Measurements from ENCODE around the gene MTF2.
"Not testable (repeated sequence)": the region's sequence is repeated elsewhere in the genome, so short reads cannot be mapped to it uniquely, and the experiment has no call there.

MTF2 gene

DNA sequence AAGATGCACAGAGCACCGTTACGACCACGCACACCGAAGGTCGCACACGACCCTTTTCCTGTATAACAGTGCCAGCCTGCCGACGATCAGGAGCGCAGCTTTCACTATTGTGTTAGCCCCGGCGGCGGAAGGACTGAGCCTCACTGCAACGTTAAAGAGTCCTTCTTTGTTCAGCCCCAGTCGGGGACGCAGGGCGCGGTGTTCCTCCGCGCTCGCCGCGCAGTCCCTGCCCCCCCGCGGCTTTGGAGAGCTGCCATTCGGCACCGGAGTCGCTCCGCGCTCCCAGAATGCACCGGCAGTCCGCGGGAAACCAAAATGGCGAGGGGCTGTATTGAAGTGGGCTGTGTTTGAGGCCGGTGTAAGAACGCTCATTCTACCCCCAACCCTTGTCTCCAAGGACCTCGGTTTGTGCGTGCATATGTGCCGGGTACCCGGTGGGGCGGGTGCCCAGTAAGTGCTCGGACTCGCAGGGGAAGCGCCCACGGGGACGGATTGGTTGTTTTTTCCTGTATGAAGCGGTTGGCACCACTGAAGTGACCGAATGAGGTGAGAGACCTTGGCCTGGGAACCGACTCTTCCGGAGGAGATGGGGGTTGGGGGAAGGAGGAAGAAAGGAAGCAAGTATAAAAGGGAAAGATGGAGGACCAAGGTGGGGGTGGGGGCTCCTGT lies at the start of gene MTF2:
Gene MTF2, plus strand, starts transcription at position 298 of the 669 bp plus-strand sequence. Its CDS starts 244 bp downstream, at position 542.
- in situ Hi-C loops (cut with MboI; ENCODE audit: low sequenced_read_pairs): no loop called here

DNA sequence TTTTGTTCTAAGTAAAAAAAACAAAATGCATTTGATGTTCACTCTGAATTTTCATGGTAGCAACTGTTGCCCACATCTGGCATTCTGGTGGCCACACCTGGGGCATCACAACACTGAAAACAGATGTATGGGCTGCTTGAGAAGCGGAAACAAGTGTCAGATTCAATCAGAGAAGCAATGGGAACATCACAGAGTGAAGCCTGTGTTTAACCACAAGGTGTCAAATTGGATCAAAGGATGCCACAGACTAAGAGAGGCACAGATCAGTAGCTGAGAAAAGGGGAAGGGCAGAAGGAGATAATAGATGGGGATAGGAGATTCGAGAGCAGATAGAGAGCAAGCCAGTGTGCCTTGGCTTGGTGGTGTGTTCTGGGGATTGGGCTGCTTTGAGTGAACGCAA lies 49.8 kb upstream of the MTF2 start:
- in situ Hi-C loops (cut with MboI; ENCODE audit: low sequenced_read_pairs): no loop called here

DNA sequence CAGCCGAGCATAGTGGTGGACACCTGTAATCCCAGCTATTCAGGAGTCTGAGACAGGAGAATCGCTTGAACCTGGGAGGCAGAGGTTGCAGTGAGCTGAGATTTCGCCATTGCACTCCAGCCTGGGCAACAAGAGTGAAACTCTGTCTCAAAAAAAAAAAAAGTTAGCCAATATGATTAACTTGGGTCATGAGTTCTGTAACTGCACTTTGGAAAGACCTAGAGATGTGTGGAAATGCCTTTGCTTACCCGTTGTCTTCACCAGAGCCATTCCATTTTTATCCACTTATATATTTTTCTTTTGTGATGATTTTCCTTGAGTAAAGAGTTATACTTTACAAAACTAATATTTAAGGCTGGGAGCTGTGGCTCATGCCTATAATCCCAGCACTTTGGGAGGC lies 48.9 kb upstream of the MTF2 start:
- in situ Hi-C loops (cut with MboI; ENCODE audit: low sequenced_read_pairs): not testable (repeated sequence)

DNA sequence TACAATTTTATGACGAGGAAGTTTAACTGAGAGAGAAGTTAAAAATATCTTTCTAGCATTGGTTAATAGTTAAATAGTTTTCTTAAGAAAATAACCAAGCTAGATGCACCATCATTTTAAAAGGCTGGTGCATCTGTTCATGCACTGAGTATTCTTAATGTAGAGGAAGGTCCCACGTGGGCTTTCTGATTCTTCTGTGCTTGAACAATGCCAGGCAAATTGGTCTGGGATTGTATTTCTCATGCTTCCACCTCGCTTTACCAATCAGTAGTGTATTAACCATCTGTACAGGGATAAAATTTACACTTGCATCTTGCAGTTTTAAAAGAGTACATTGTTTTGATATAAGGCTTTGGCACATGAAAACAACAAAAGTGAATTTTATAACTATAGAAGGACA lies 47.4 kb upstream of the MTF2 start:
- in situ Hi-C loops (cut with MboI; ENCODE audit: low sequenced_read_pairs): no loop called here

DNA sequence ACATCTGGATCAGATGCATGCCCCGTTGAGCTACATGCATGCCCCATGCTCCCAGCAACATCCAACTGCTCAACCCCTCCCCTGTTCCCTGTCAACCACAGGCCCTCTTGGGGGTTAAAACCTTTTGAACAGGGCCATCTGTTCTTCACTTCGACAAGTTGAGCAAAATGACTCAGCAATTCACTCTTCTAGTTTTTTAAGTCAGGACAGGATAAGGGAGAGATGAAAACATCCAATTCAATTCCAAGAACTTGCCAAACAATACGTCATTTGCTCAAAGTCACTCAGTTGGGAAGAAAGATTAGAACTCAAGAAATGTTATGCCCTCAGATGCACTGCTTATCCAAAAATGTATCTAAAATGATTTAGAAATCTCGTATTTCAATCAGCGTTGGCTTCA lies 46.1 kb upstream of the MTF2 start:
- in situ Hi-C loops (cut with MboI; ENCODE audit: low sequenced_read_pairs): no loop called here

DNA sequence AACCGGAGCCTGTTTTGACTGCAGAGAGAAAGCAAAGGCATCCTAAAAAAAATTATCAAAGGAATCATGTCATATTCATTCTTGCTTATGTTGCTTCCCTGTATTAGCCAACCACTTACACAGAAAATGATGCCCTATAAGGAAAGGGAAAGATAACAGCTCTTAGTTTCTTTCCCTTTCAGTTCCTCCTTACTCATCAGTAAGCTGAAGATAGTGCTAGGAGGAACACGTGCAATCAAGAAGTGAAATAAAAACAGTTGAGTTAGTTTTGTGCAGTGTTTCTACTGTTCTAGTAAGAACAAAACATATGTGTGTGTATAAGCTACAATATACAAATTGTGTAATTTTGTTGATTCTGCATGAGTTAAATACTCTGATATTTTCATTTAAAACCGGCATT lies 45.3 kb upstream of the MTF2 start:
- in situ Hi-C loops (cut with MboI; ENCODE audit: low sequenced_read_pairs): no loop called here

DNA sequence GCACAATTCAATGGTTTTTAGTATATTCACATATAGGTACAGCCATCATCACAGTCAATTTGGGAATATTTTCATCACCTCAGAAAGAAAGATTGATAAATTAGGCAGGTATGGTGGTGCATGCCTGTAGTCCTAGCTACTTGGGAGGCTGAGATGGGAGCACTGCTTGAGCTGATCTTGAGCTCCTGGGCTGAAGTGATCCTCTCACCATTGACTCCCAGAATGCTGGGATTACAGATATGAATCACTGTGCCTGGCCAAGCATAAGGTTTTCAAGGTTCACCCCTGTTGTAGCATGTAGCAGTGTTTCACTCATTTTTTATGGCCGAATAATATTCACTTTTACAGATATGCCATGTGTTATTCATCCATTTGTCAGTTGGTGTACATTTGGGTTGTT lies 44.7 kb upstream of the MTF2 start:
- in situ Hi-C loops (cut with MboI; ENCODE audit: low sequenced_read_pairs): no loop called here

DNA sequence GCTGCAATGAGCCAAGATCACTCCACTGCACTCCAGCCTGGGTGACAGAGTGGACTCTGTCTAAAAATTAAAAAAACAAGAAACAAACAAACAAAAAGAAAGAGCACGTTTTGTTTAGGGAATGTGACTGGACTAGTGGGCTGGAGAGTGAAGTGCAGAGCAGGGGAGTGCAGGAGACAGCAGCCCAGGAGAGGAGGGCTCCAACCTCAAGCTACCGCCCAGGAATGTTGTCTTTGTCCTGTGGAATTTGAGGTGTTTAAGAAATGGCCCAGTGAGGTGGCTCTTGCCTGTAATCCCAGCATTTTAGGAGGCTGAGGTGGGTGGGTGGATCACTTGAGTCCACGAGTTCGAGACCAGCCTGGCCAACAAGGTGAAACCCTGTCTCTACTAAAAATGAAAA lies 42.4 kb upstream of the MTF2 start:
- in situ Hi-C loops (cut with MboI; ENCODE audit: low sequenced_read_pairs): no loop called here

DNA sequence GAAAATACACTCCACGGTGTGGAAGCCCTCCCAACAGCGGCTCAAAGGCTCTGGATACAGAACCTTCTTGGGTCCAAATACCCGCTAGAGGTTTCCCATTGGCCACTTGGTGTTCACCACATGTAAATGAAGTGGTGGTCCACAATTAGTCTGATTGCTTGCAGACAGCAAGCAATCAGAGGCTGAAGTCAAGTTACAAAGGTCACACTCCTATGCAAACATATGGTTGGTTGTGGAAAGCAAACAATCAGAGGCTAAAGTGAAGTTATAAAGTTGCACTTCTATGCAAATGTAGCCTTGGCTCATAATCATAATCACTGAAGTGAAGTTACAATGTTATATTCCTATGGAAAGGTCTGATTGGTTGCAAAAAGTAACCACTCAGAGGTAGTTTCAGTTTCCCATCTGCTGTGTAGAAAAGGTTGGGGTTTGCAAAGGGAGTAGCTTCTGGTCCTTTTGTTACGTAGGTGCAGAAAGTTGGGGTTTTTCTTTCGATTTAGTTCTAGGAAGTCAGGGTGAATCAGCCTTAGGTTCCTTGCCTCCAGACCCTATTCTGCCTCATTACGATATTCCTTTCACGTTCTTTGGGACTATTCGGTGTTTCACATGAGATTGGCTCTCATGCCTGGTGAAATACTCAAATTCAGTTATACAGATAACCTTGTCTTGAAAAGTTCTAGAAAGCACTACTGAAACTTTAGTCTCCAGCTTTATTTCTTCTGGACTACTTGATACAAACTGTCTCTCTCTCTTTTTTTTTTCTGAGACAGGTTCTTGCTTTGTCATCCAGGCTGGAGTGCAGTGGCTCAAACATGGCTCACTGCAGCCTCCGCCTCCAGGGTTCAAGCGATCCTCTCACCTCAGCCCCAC lies 36.7 kb upstream of the MTF2 start:
- in situ Hi-C loops (cut with MboI; ENCODE audit: low sequenced_read_pairs): no loop called here

DNA sequence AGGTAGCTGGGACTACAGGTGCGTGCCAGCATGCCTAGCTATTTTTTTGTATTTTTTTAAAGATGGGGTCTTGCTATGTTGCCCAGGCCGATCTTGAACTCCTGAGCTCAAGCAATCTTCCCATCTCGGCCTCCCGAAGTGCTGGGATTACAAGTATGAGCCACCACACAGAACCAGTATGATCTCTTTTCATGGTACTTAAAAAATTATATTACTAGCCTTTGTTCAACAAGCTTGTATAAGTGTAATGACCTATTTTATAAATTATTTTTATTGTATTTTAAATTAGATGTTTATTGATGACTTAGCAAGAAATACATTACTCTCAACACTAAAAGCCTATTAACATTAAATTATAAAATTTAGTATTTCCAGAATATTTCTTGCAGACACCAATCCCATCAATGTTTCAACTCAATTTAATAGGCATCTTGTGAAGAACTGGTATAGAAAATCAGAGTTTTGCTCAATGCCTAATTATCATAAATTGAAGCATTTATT lies 36.0 kb upstream of the MTF2 start:
- in situ Hi-C loops (cut with MboI; ENCODE audit: low sequenced_read_pairs): no loop called here

DNA sequence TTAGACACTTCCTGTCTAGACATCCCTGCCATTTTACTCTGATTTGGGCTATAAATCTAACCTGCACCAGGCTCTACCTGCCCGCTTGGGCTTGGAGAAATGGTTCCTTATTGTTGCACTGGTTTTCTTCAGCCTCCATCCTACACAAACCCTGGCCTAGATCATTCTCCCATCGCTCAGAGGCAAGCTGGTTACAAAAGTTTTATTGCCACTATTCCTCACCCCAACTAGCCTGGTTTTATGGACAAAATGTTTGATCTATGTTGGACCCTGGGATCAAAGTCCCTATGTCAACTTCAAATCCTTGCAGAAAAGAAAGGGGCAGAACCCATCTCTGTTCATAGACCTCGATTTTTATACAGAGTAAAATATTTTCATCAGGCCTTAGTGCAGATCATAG lies 31.5 kb upstream of the MTF2 start:
- in situ Hi-C loops (cut with MboI; ENCODE audit: low sequenced_read_pairs): no loop called here

DNA sequence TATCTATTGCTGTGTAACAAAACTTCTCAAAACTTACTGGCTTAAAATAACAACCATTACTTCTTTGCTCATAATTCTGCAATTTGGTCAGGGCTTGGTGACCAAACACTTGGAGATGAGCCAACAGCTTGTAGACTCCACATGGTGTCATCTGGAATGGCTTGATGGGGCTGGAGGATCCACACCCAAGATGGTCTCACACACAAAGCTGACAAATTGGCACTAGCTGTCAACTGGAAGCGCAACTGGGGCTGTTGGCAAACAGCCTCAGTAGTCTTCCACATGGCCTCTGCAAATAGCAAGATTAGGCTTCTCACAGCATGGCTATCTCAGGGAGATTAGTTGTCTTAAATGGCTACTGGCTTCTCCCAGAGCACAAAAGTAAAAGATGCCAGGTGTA lies 27.1 kb upstream of the MTF2 start:
- in situ Hi-C loops (cut with MboI; ENCODE audit: low sequenced_read_pairs): no loop called here

DNA sequence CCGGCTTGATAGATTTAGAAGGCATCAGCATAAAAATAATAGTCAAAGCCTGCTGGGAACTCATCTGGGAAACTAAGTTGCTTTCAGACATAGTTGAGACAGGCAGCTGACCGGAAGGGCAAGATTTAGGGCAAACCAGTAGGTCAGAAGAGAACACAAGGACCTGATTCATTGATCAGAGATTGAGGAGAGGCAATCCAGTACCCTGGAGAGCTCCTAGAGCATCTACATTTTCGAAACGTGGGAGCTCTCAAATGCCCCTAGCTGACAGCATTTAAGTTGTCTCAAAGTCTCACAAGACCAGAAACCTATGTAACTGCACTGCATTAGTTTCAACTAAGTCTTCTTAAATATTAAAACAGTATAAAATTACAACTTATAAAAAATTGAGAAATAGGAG lies 22.9 kb upstream of the MTF2 start:
- in situ Hi-C loops (cut with MboI; ENCODE audit: low sequenced_read_pairs): no loop called here

DNA sequence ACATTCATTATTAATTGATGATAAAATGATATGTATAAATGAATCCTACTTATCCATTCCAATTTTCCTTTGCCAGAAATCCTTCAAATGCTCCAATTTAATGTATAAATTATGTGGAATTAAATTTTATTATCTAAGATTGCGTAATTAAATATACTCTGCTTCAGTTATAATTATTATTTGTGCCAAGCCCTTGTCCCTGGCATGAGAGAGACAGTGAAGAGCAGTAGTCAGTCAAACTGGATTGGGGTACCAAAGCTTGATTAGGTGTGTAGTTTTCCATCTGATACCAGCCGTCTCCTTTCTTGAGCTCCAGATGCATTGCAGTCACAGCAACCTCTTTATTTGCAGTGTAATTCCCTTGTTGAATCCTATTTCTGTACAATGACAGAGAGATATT lies 22.4 kb upstream of the MTF2 start:
- in situ Hi-C loops (cut with MboI; ENCODE audit: low sequenced_read_pairs): no loop called here

DNA sequence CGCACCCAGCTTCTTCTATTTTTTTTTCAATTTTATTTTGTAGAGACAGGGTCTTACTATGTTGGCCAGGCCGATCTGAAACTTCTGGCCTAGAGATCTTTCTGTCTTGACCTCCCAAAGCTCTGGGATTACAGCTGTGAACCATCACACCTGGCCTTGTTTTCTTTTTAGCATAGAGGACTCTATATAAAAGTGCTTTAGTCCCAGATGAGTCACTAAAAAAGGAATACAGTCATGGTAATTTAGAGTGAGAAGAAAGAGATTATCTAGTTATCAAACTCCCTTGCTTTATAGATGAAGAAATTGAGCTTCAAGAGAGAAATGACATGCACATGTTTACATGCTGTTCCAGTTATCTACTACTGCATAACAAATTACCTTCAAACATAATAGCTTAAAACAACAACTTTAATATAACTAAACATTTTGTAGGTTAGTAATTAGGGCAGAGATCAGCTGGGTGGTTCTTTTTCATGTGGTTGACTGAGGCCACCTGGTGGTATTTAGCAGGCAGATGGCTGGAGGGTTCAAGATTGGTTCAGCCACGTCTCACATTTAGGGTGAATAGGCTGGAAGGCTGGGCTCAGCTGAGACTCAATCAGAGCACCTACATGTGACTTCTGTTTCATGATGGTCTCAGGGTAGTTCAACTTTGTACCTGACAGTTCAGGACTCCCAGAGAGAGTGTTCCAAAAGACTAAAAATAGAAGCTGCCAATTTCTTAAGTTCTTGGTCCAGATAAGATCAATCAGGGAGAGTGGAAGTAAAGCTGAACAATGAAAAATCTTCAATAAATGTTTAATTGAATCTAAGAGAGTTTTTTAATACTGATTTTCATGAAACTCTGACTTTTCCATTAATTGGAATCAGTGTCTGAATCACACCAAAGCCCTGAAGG lies 16.9 kb upstream of the MTF2 start:
- in situ Hi-C loops (cut with MboI; ENCODE audit: low sequenced_read_pairs): no loop called here

DNA sequence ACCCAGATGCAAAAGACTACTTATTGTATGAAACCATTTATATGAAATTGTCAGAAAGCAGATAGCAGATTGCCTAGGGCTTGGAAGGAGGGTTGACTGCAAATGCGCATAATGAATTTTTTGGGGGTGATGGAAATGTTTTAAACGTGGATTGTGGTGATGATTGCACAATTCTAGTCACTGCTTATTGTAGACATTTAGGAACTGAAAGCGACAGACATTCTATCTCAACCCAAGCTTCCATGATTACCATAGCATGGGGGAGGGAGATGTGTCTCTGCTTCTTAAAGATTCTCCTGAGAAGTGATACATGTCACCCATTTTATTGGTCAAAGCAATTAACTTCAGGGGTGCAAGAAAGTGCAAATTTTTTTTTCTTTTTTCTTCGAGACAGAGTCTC lies 2.8 kb upstream of the MTF2 start:
- in situ Hi-C loops (cut with MboI; ENCODE audit: low sequenced_read_pairs): no loop called here

DNA sequence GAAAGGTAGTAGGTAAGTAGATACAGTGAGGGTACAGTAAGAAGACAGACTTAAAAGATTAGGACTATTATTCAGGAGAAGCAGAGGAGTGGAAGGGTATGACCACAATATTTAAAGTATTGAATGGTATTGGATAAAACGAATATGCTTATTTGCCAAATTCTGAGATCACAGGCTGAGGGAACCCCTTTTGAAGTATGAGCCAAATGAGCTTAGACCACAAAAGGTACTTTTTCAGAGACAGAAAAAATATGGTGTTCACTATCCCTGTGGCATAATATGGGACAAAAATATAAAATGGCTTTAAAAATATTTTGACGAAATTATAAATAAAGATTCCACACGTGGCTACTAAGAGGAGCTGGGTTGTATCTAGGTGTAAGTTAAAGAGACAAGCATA lies 880 bp upstream of the MTF2 start:
- in situ Hi-C loops (cut with MboI; ENCODE audit: low sequenced_read_pairs): no loop called here

DNA sequence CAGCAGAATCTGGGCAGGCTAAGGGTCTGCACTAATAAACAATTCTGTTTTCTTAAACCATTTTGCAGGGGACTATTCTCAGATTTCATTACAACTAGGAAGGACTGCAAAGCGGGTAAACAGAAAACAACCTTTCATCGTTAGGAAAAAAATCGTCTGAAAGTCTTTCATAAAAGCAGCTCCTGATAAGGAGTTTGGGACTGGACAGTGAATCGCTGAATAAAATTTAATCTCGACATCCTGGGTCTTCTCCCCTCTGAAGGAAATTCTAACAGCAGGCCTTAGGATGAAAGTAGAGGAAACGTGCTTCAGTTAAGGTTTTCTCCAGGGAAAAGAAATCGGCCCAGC lies 471 bp upstream of the MTF2 start:
- in situ Hi-C loops (cut with MboI; ENCODE audit: low sequenced_read_pairs): no loop called here

DNA sequence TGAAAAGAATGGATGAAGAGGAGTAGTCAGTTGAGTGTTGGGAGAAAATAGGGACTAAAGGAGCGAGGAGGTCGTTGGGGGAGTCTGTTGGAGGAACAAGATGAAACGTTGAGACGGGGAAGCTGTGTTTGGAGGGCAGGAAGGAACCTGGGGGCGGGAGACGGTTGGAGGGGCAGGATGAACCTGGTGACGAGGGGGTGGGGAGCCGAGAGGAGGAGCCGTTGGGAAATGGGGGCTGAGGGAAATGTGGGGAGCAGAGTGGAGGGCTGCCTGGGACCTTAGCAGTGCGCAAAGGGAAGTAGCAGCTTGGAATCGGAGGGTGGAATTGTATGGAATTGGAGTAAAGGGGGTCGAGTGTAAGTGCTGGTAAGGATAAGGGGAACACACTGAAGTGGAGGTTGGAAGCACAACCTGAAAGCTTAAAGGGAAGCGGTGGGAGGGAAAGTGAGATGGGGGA lies 630 bp downstream of the MTF2 start:
- in situ Hi-C loops (cut with MboI; ENCODE audit: low sequenced_read_pairs): no loop called here

DNA sequence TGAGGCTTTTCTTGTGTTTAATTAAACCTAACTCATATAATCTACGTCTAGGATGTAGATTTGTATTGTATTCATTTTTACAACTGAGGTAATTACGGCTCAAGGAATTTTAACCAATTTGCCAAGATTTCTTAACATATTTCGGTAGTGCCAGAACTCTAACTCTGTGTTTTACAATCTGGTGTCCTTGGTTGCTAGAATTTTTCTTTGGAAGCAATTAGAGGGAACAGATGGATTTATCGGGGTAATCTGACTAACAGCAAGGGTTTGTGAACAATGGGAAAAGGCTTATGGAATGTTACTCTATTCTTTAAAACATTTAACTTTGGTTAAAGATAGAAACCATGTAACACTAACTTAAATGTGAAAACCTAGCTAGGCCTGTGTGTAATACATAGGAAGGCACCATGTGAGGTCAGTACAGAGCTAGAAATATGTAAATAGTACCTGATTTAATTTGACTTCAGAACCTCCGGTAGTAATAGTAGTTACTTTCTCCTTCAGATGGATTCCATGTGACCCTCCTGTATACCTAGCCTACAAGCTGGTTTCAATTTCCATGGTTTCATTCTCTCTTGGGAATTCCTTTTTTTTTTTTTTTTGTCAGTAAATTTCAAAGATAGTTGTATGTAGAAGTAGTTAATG lies 1.2 kb downstream of the MTF2 start:
- in situ Hi-C loops (cut with MboI; ENCODE audit: low sequenced_read_pairs): no loop called here

DNA sequence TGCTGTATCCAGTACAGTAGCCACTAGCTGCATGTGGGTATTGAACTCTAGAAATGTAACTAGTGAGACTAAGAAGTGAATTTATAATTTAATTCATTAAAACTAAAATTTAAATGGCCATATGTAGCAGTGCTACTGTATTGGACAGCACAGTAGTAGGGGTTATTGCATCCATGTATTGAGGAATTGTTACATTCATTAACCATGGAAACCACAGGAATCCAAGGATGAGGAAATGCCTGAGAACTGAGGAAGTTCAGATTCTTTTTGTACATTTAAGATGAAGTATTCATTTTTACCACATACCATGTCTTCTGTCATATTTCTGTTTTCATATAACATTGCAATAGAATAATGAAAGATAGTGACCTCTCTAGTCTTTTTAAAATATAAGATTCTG lies 2.6 kb downstream of the MTF2 start:
- in situ Hi-C loops (cut with MboI; ENCODE audit: low sequenced_read_pairs): no loop called here
